WTC11 (cell line): ENCODE results near the gene USP16. TPM values are rescaled to one million over a fixed set of nuclear protein-coding genes. Genes with fewer than 3 reads are reported as not detected.

Experiments
- ATAC-seq: fragments of 200-7000 bp; cut with Tn5 transposase; 2 replicates; pipeline ENCODE4 v1.10.0; 2021; ENCODE audit warnings: mild to moderate bottlenecking, moderate library complexity
- CTCF ChIA-PET: fragments of 300-600 bp; sonication (Branson Sonifier 250); formaldehyde crosslinking; loops from one replicate; lab custom pipeline; 2021; ENCODE audit warnings: antibody characterized with exemption; lab: Charles Lee
- POLR2A ChIA-PET: fragments of 350-600 bp; sonication (Branson Sonifier 250); formaldehyde crosslinking; loops from one replicate; lab custom pipeline; 2021; ENCODE audit warnings: antibody characterized with exemption; lab: Charles Lee
- DNase-seq: peaks from one replicate; pipeline ENCODE4 v3.0.0; 2021; ENCODE audit warnings: low spot score
- H3K27ac Mint-ChIP-seq: 2 replicates; pipeline ENCODE4 v1.8.0; 2021; ENCODE audit warnings: mixed read lengths
- H3K27me3 Mint-ChIP-seq: 2 replicates; pipeline ENCODE4 v1.8.0; 2021; ENCODE audit warnings: low read depth, mild to moderate bottlenecking, moderate library complexity, mixed read lengths
- H3K36me3 Mint-ChIP-seq: 2 replicates; pipeline ENCODE4 v1.8.0; 2021; ENCODE audit warnings: mixed read lengths
- H3K4me1 Mint-ChIP-seq: 2 replicates; pipeline ENCODE4 v1.8.0; 2022; ENCODE audit warnings: mixed read lengths
- H3K4me3 Mint-ChIP-seq: 2 replicates; pipeline ENCODE4 v1.8.0; 2021; ENCODE audit warnings: mild to moderate bottlenecking, moderate library complexity, mixed read lengths
- H3K9me3 Mint-ChIP-seq: 2 replicates; pipeline ENCODE4 v1.8.0; 2021; ENCODE audit warnings: mixed read lengths
- CTCF ChIP-seq: fragments of 200-600 bp; IDR thresholded peaks from 2 replicates; pipeline ENCODE4 v1.8.0; 2022; ENCODE audit warnings: antibody characterized with exemption
- ERG ChIP-seq: fragments of 250-450 bp; sonication (Bioruptor Pico); IDR thresholded peaks from 2 replicates; pipeline ENCODE4 v1.8.0; 2021; ENCODE audit warnings: mild to moderate bottlenecking
- HMGXB4 ChIP-seq: sonication (generic); formaldehyde crosslinking; IDR thresholded peaks from 2 replicates; pipeline ENCODE4 v1.8.1; 2023; ENCODE audit warnings: mild to moderate bottlenecking, moderate library complexity, missing genetic modification reagents
- JUN ChIP-seq: sonication (generic); formaldehyde crosslinking; IDR thresholded peaks from 2 replicates; pipeline ENCODE4 v1.8.0; 2023; ENCODE audit warnings: mild to moderate bottlenecking, missing genetic modification reagents
- PRRX2 ChIP-seq: fragments of 250-450 bp; sonication (Bioruptor Pico); IDR thresholded peaks from 2 replicates; pipeline ENCODE4 v1.8.0; 2021; ENCODE audit warnings: mild to moderate bottlenecking
- SMAD4 ChIP-seq: sonication (generic); formaldehyde crosslinking; IDR thresholded peaks from 2 replicates; pipeline ENCODE4 v1.8.0; 2022; ENCODE audit warnings: mild to moderate bottlenecking, missing genetic modification reagents
- USF1 ChIP-seq: sonication (generic); formaldehyde crosslinking; IDR thresholded peaks from 2 replicates; pipeline ENCODE4 v1.8.0; 2022; ENCODE audit warnings: mild to moderate bottlenecking, missing genetic modification reagents
- ZNF138 ChIP-seq: sonication (generic); formaldehyde crosslinking; conservative IDR thresholded peaks from 2 replicates; pipeline ENCODE4 v1.8.1; 2022; ENCODE audit warnings: mild to moderate bottlenecking, moderate library complexity, missing genetic modification reagents
- ZNF396 ChIP-seq: fragments of 250-450 bp; sonication (Bioruptor Pico); IDR thresholded peaks from 2 replicates; pipeline ENCODE4 v1.8.0; 2021; ENCODE audit warnings: mild to moderate bottlenecking, moderate library complexity, borderline replicate concordance
- ZNF425 ChIP-seq: fragments of 250-450 bp; sonication (Bioruptor Pico); conservative IDR thresholded peaks from 2 replicates; pipeline ENCODE4 v1.9.0; 2021; ENCODE audit warnings: mild to moderate bottlenecking
- ZNF532 ChIP-seq: fragments of 250-450 bp; sonication (Bioruptor Pico); IDR thresholded peaks from 2 replicates; pipeline ENCODE4 v1.9.0; 2021; ENCODE audit warnings: mild to moderate bottlenecking, borderline replicate concordance
- ZSCAN18 ChIP-seq: fragments of 250-450 bp; sonication (Bioruptor Pico); IDR thresholded peaks from 2 replicates; pipeline ENCODE4 v2.1.2; 2022; ENCODE audit warnings: mild to moderate bottlenecking, moderate library complexity
- total RNA-seq: library from RNA; stranded (reverse); gene quantifications from 3 replicates; pipeline ENCODE4 v1.2.3, GENCODE V29; 2021

USP16 gene
- total RNA-seq, 1 experiment from 2014 or later, result 20.8 TPM

GRCh38 chr21:29091033-29091432 is 66.6 kb downstream of the USP16 start (continued):
- TF ChIP-seq ZNF425 (no peak), ZNF138 (CRISPR knock-in tag) (no peak), ZNF396 (no peak), PRRX2 (no peak), CTCF (no peak), HMGXB4 (CRISPR knock-in tag) (no peak), JUN (no peak), SMAD4 (CRISPR knock-in tag) (no peak), ERG (no peak)

GRCh38 chr21:29092102-29092959 is 67.9 kb downstream of the USP16 start:
- H3K4me1 Mint-ChIP-seq, result peaks cover 9% of the 10 kb centered on the region
- no peaks in the 10 kb centered on the region for H3K36me3 Mint-ChIP-seq
- no peaks in the 10 kb centered on the region; the same call in 1 of the 2 replicates for H3K27me3 Mint-ChIP-seq
- no peak overlapping the region for H3K4me3 Mint-ChIP-seq
- DNase-seq (no peak), ATAC-seq (peak; percentile 34; the same call in 1 of the 2 replicates)
- POLR2A ChIA-PET, result no interaction called here
- H3K9me3 Mint-ChIP-seq, result no peaks in the 10 kb centered on the region
- TF ChIP-seq ZSCAN18, result no peak
- TF ChIP-seq ZNF532 (CRISPR knock-in tag), result no peak
- TF ChIP-seq USF1, result no peak
- CTCF ChIA-PET, result interaction anchor here (1.4 to 2.1 kb wide), 2 partner anchors 19 to 280 kb away, joined by 3 to 8 read pairs; no protein-coding TSS in a partner anchor
- H3K27ac Mint-ChIP-seq, result no peak overlapping the region
